NCI-H1048 (cell line): ENCODE results near the gene MAP3K4.
"Not testable (repeated sequence)": the region's sequence is repeated elsewhere in the genome, so short reads cannot be mapped to it uniquely, and the experiment has no call there.

Experiments
- DNase-seq: peaks from one replicate; lab custom pipeline; 2025; lab: John Stamatoyannopoulos, UW

Gene MAP3K4

GRCh38 chr6:161088676-161089328, 97.2 kb downstream of the MAP3K4 start:
- no peak for DNase-seq

DNA sequence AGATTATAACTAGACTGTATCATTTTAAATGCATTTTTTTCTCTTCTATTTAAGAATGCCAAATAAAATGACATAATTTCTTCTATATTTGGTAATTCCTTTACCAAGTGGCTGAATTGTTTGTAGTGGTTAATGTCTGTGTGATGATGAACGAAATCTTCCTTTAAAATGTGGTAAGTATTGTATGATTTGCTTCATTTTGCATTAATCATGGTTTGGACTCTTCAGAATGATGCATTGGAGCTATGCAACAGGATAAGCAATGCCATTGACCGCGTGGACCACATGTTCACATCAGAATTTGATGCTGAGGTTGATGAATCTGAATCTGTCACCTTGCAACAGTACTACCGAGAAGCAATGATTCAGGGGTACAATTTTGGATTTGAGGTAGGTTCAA, 99.6 kb downstream of the MAP3K4 start:
- no peak for DNase-seq

- DNase-seq: no peak
Observed at GRCh38 chr6:161091972-161092701, 100.6 kb downstream of the MAP3K4 start.

DNA sequence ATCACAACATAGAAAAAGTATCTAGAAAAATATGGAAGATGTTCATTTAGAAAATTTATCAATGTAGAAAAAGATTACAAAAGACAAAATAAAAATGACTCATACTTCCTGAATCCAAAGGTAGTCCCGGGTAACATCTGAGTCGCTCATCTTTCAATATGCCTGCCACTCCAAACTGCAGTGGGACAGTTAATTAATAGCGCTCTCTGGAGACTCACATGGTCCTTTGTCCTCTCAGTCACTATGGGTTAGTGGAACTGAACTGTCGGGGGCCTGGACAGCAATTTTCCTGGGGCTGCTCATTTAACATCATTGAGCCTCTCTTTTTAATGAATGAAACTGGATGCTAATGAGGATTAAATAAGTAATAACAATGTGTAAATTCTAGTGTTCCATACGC, 103.4 kb downstream of the MAP3K4 start:
- no peak for DNase-seq

GRCh38 chr6:161095916-161096315, 104.3 kb downstream of the MAP3K4 start:
- no peak for DNase-seq

- DNase-seq: no peak
Observed at GRCh38 chr6:161100072-161100471, 108.5 kb downstream of the MAP3K4 start.

GRCh38 chr6:161101517-161101916, 109.9 kb downstream of the MAP3K4 start:
- DNase-seq: no peak

DNA sequence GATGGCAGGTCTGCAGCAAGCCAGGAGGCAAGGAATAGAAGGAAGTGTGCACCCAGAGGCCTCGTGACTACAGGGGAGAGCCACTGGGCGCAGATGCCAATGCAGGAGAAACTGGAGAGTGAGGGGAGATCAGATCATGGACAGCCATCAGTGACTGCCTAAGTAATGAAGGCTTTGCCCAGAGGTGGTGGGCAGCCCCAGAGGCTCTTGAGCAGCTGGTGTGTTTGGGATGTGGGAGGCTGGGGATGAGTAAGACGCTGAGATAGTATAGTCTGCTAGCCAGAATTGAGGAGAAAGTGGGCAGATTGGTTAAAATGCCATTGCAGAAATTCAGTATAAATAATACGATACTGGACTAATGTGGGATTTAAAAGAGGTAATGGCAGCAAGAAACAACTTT, 111.9 kb downstream of the MAP3K4 start:
- DNase-seq: no peak

GRCh38 chr6:161104966-161105365, 113.4 kb downstream of the MAP3K4 start:
- DNase-seq: no peak

- no peak for DNase-seq
Observed at GRCh38 chr6:161105408-161105807, 113.8 kb downstream of the MAP3K4 start.

- no peak for DNase-seq
Observed at GRCh38 chr6:161107779-161108730, 116.5 kb downstream of the MAP3K4 start.

DNA sequence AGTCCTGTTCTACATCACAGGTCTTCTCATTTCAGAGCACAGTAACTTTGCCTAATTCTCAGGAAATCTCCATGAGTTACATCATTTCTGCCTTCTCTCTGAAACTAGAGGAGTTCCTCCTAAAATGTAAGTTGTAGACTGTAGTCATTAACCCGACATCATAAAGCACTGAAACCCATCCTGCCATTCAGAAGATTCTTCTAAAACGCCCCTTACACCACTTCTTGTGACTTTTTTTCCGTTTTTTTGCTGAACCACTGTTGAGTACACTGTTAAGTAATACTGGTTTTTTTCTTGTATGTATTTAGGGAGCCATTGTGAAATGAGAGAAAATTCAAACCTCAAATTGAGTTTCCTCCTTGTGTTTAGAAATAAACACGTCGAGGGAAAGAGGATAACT, 117.3 kb downstream of the MAP3K4 start:
- no peak for DNase-seq

- DNase-seq: no peak
Observed at GRCh38 chr6:161109366-161109765, 117.8 kb downstream of the MAP3K4 start.

DNA sequence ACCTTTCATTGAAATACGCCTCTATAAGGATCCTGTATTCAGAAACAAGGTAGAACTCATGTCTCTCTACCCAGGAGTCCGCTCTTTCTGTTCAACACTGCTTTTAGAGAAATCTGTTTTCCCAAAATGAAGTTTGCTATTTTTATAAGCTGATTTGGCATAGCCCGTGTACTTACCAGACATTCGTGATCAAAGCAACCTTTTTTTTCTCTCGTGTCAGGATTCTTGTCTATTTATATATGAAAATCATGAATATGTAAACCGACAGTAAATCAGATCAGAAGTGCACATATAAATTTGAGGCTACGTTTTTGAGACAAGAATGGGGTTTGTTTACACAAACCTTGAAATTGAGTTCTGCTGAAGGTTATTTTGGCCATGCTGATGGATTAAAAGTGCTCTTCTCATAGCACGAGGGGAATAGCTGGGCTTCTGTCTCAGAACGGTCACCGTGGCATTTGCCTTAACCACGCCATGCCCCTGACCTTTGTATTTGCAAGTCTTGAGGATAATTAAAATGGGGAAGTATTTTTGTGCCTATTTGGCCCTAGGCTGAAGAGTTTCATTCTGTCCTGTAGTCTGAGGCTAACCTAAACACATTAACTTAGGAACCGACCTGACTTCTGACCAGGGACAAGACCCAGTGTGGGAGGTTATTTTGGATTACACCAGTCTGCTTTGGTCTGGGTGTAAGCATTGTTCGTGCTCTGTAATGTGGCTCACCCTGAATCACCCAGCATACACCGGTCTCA, 118.6 kb downstream of the MAP3K4 start:
- no peak for DNase-seq

GRCh38 chr6:161111261-161111660, 119.7 kb downstream of the MAP3K4 start:
- DNase-seq: no peak

DNA sequence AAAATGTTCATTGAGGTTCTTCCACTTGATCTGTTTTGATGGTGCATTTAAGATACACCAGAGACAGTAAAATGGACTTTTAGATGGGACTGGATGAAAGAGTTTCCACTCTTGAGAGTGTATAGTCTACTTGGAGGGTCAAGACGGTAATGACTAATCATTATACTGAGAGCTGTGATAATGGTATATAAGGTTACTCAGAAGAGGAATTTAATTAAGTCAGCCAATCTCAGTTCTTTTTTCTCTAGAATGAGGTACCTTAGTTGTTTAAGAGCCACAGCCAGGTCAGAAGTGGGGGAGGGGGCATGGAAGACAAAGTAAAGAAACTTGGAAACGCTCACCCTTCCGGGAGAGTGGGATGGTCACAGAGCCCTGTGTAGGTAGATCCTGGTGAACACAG, 123.9 kb downstream of the MAP3K4 start:
- no peak for DNase-seq

- DNase-seq: no peak
Observed at GRCh38 chr6:161116554-161116953, 125.0 kb downstream of the MAP3K4 start.

GRCh38 chr6:161117308-161117707, 125.7 kb downstream of the MAP3K4 start:
- DNase-seq: no peak

DNA sequence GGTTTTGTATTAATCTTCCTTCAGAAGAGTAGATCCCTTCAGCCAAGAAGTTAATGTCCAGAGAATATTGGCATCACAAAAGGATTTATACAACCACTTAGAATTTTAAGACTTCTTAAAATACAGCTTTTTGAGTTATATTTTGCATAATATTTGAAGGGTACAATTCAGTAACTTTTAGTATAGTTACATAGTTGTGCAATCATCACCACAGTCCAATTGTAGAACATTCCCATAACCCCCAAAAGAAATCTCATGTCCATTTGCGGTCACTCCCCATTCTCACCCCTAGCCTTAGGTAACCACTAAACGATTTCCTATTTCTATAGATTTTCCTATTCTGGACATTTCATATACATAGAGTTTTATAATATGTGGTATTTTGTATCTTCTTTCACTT, 126.4 kb downstream of the MAP3K4 start:
- no peak for DNase-seq

- DNase-seq: not testable (repeated sequence)
Observed at GRCh38 chr6:161123319-161123718, 131.8 kb downstream of the MAP3K4 start.

DNA sequence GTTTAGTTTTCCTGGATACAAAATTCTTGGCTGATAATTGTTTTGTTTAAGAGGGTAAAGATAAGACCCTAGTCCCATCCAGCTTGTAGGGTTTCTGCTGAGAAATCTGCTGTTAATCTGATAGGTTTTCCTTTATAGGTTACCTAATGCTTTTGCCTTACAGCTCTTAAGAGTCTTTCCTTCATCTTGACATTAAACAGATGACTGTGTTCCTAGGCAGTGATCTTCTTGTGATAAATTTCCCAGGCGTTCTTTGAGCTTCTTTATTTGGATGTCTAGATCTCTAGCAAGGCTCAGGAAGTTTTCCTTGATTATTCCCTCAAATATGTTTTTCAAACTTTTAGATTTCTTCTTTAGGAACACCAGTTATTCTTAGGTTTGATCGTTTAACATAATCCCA, 134.0 kb downstream of the MAP3K4 start:
- DNase-seq: no peak
